HepG2 (cell line): ENCODE measurements around the gene SLC25A1. TPM values are rescaled to one million over a fixed set of nuclear protein-coding genes. Genes with fewer than 3 reads are reported as not detected.

Experiments used
- ATAC-seq: fragments of 200-7000 bp; cut with Tn5 transposase; 3 replicates; pipeline ENCODE4 v1.9.1; 2020; ENCODE audit warnings: mild to moderate bottlenecking, moderate library complexity
- BruUV-seq: library from RNA; stranded (reverse); fragments of 400-500 nt; replicated peaks from 2 replicates; lab custom pipeline; 2021; lab: Mats Ljungman, UMichigan
- CTCF ChIA-PET: fragments of 300-600 bp; formaldehyde crosslinking; extraction: SDS; loops from one replicate; lab custom pipeline; 2021; ENCODE audit warnings: low total read pairs, inconsistent platforms, low intra/inter-chr PET ratio; lab: Yijun Ruan, JAX
- POLR2A ChIA-PET: fragments of 350-600 bp; sonication (Branson Sonifier 250); formaldehyde crosslinking; loops from one replicate; lab custom pipeline; 2020; ENCODE audit warnings: antibody characterized with exemption, inconsistent platforms; lab: Yijun Ruan, JAX
- DNase-seq: peaks from one replicate; pipeline ENCODE4 v3.0.0-alpha.2; 2015; ENCODE audit warnings: low spot score
- FAIRE-seq: peaks from 3 replicates; lab custom pipeline; 2011; peaks lifted over from hg19 to GRCh38; lab: Jason Lieb, UNC
- H2AFZ ChIP-seq: one replicate; pipeline ENCODE4 v1.6.1; 2011; ENCODE audit warnings: low read length, inconsistent platforms
- H3K27ac ChIP-seq: fragments of 300-600 bp; 3 replicates; pipeline ENCODE4 v1.8.0; 2011; ENCODE audit warnings: mixed run types, mild to moderate bottlenecking, mixed read lengths, low read length, inconsistent platforms; ENCODE audit not compliant: insufficient read depth; ENCODE audit errors: extremely low read length
- H3K27me3 ChIP-seq, 2 experiments: fragments of 200-600 bp in 1 of 2; 2 replicates in 1 of 2; 3 replicates in 1 of 2; pipeline versions ENCODE4 v1.6.0 to v1.8.0; 2011; ENCODE audit warnings: low read length in 2 of 2, mild to moderate bottlenecking in 2 of 2, moderate library complexity in 2 of 2, inconsistent platforms in 1 of 2; ENCODE audit not compliant: insufficient read depth in 2 of 2, control insufficient read depth in 1 of 2
- H3K36me3 ChIP-seq, 2 experiments: fragments of 200-600 bp in 1 of 2; replicated peaks in 1 of 2; 2 replicates in 1 of 2; 3 replicates in 1 of 2; pipeline versions ENCODE4 v1.5.1 to v1.8.0; 2011; ENCODE audit warnings: low read length in 2 of 2, inconsistent platforms in 1 of 2; ENCODE audit not compliant: insufficient read depth in 2 of 2, control insufficient read depth in 1 of 2
- H3K4me1 ChIP-seq: 2 replicates; pipeline ENCODE4 v1.5.1; 2012; ENCODE audit warnings: low read length, inconsistent platforms; ENCODE audit not compliant: insufficient read depth
- H3K4me2 ChIP-seq: 2 replicates; pipeline ENCODE4 v1.6.0; 2011; ENCODE audit warnings: low read depth, low read length, inconsistent platforms
- H3K4me3 ChIP-seq, 3 experiments: fragments of 200-600 bp in 1 of 3; sonication (generic), shearing (Covaris generic) in 1 of 3; replicated peaks in 1 of 3; 2 replicates each; pipeline ENCODE4 v1.5.1; 2011 to 2016; ENCODE audit warnings: low read length in 3 of 3, inconsistent platforms in 2 of 3, low read depth in 2 of 3, mild to moderate bottlenecking in 2 of 3, control low read depth in 1 of 3, mixed read lengths in 1 of 3; ENCODE audit not compliant: insufficient read depth in 1 of 3
- H3K79me2 ChIP-seq: one replicate; pipeline ENCODE4 v1.6.1; 2011; ENCODE audit warnings: low read length, inconsistent platforms; ENCODE audit not compliant: insufficient read depth
- H3K9ac ChIP-seq: 2 replicates; pipeline ENCODE4 v1.6.0; 2011; ENCODE audit warnings: mild to moderate bottlenecking, low read depth, low read length, inconsistent platforms; ENCODE audit not compliant: insufficient read depth
- H3K9me3 ChIP-seq: 2 replicates; pipeline ENCODE4 v1.5.1; 2012; ENCODE audit warnings: mild to moderate bottlenecking, low read length
- H4K20me1 ChIP-seq: 2 replicates; pipeline ENCODE4 v1.6.0; 2011; ENCODE audit warnings: inconsistent platforms, mild to moderate bottlenecking, low read length, moderate library complexity; ENCODE audit not compliant: insufficient read depth
- DPF2 ChIP-seq: sonication (generic); formaldehyde crosslinking; IDR thresholded peaks from 2 replicates; pipeline ENCODE4 v1.4.0; 2020; ENCODE audit warnings: mild to moderate bottlenecking, low read depth, missing genetic modification reagents, borderline replicate concordance
- KDM5A ChIP-seq: fragments of 200-600 bp; sonication (generic); IDR thresholded peaks from 2 replicates; pipeline ENCODE4 v1.7.0; 2018; ENCODE audit warnings: antibody characterized with exemption, mild to moderate bottlenecking, low read length, borderline replicate concordance
- KMT2B ChIP-seq: IDR thresholded peaks from 2 replicates; pipeline ENCODE4 v1.6.1; 2016; ENCODE audit warnings: missing genetic modification reagents, missing compliant biosample characterization
- PHF5A ChIP-seq: IDR thresholded peaks from one replicate; pipeline ENCODE4 v1.6.1; 2018; ENCODE audit warnings: low read depth, missing genetic modification reagents; ENCODE audit not compliant: unreplicated experiment
- TBX3 ChIP-seq: fragments of 450-650 bp; IDR thresholded peaks from 2 replicates; pipeline ENCODE4 v1.6.1; 2017; ENCODE audit warnings: antibody characterized with exemption, mild to moderate bottlenecking, inconsistent platforms, borderline replicate concordance
- ZNF138 ChIP-seq: sonication (generic); formaldehyde crosslinking; IDR thresholded peaks from 2 replicates; pipeline ENCODE4 v1.5.0; 2020; ENCODE audit warnings: mild to moderate bottlenecking, low read depth, missing genetic modification reagents
- ZNF230 ChIP-seq: sonication (generic); formaldehyde crosslinking; IDR thresholded peaks from 2 replicates; pipeline ENCODE4 v1.4.0; 2020; ENCODE audit warnings: mild to moderate bottlenecking, missing genetic modification reagents
- ZNF44 ChIP-seq: sonication (generic); formaldehyde crosslinking; IDR thresholded peaks from 2 replicates; pipeline ENCODE4 v1.5.1; 2020; ENCODE audit warnings: mild to moderate bottlenecking, missing genetic modification reagents
- ZNF468 ChIP-seq: sonication (generic); formaldehyde crosslinking; IDR thresholded peaks from 2 replicates; pipeline ENCODE4 v1.8.0; 2022; ENCODE audit warnings: mild to moderate bottlenecking, moderate library complexity, missing genetic modification reagents
- WGBS: methylation state at CpG from one replicate; pipeline ENCODE4 v1.1.6; 2017; ENCODE audit warnings: low lambda C conversion rate; 5-methylcytosine and 5-hydroxymethylcytosine counted together
- in situ Hi-C: cut with HindIII; loops from 2 replicates; pipeline ENCODE4 v1.10.0; 2017; ENCODE audit warnings: low pct_unique_long_range_greater_than_20kb; ENCODE audit not compliant: extremely low pct_ligation_motif_present
- intact Hi-C: fragments of 100-400 bp; cut with micrococcal nuclease; formaldehyde crosslinking; loops from one replicate; pipeline ENCODE4 v1.10.0; 2022; ENCODE audit not compliant: unreplicated experiment
- polyA plus RNA-seq, 8 experiments: library from polyadenylated mRNA; depleted of rRNA in 3 of 8; stranded (reverse) in 7 of 8; unstranded in 1 of 8; fragments of >200 nt; fragmentation: Illumina TruSeq in 4 of 8; extraction: Trizol in 4 of 8; gene quantifications; 2 replicates each; pipeline versions ENCODE4 v1.2.1 to v1.2.3, GENCODE V29; 2011 to 2016; ENCODE audit warnings: low read depth in 4 of 8, missing spikeins in 1 of 8, mixed read lengths in 1 of 8; ENCODE audit not compliant: insufficient read depth in 1 of 8
- total RNA-seq, 5 experiments: library from RNA; depleted of rRNA; stranded (reverse); fragments of >200 nt; fragmentation: Illumina TruSeq; extraction: Trizol; gene quantifications; 2 replicates each; pipeline ENCODE4 v1.2.3, GENCODE V29; 2016; ENCODE audit warnings: low read depth in 1 of 5
- TF ChIP-seq, protein P1 (sequence below): sonication (generic); formaldehyde crosslinking; conservative IDR thresholded peaks from 2 replicates; pipeline ENCODE4 v1.4.0; 2020; ENCODE audit warnings: missing genetic modification reagents

Gene SLC25A1
- total and polyA plus RNA-seq, 2 of the 13 experiments (the other 11 are each of a cell fraction or from before 2014, with no cell fraction given), result 49.4 to 161 TPM

DNA sequence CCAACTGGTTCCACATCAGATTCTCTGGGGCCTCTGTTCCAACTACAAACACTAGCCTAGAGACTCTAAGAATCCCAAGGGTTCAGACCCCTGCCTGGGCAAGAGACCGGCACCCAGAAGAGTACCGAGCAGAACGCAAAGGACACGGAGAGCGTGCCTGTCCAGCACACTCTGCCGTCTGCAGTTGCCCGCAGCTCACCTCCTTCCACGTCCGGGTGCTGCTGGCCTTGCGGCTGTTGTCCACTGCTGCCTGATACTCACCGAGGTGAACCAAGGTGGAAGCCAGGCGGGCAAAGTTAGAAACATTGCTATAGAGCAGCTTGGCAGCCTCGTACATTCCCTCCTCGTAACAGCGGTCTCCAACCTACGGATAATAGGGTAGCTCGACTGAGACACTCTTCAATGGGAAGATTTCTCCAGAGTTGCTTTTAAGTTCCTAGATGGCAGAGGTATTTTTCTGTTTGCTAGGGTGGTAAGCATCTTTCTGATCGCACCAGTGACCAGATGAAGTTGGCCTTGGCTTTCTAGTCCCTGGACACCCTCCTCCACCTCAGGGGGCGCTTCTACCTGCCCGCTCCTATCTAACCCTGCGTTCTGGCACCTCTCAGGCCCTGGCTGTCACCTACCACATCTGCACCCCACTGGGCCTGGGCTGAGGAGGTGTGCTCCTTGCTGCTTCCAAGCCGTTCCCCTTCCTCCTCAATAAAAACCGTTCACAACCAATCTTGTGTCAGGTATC lies 22.8 kb upstream of the SLC25A1 start:
- Histone ChIP-seq H2AFZ (no peak overlapping the region), H3K9ac (no peak overlapping the region), H3K4me3 (no peak overlapping the region), H3K9me3 (no peaks in the 10 kb centered on the region), H3K27me3 (no peaks in the 10 kb centered on the region), H3K4me1 (no peaks in the 10 kb centered on the region), H3K36me3 (peaks cover 0 to 2% of the 10 kb centered on the region in 2 experiments; a peak in 3 of 5 replicates), H3K4me2 (no peak overlapping the region), H4K20me1 (no peaks in the 10 kb centered on the region), H3K79me2 (no peaks in the 10 kb centered on the region), H3K27ac (no peak overlapping the region)
- POLR2A ChIA-PET, result no interaction called here
- no peak for FAIRE-seq
- DNase-seq, result no peak
- no peak for TF ChIP-seq PHF5A (CRISPR knock-in tag)
- TF ChIP-seq ZNF138 (CRISPR knock-in tag), result no peak
- TF ChIP-seq, protein P1, sequence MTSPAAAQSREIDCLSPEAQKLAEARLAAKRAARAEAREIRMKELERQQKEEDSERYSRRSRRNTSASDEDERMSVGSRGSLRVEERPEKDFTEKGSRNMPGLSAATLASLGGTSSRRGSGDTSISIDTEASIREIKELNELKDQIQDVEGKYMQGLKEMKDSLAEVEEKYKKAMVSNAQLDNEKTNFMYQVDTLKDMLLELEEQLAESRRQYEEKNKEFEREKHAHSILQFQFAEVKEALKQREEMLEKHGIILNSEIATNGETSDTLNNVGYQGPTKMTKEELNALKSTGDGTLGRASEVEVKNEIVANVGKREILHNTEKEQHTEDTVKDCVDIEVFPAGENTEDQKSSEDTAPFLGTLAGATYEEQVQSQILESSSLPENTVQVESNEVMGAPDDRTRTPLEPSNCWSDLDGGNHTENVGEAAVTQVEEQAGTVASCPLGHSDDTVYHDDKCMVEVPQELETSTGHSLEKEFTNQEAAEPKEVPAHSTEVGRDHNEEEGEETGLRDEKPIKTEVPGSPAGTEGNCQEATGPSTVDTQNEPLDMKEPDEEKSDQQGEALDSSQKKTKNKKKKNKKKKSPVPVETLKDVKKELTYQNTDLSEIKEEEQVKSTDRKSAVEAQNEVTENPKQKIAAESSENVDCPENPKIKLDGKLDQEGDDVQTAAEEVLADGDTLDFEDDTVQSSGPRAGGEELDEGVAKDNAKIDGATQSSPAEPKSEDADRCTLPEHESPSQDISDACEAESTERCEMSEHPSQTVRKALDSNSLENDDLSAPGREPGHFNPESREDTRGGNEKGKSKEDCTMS (CRISPR knock-in tag), result no peak
- no peak for TF ChIP-seq ZNF468 (CRISPR knock-in tag)
- TF ChIP-seq TBX3, result no peak
- TF ChIP-seq ZNF44, result no peak
- no peak for TF ChIP-seq KMT2B (CRISPR knock-in tag)
- TF ChIP-seq KDM5A, result no peak
- no peak for TF ChIP-seq DPF2 (CRISPR knock-in tag)
- TF ChIP-seq ZNF230, result no peak
- no peak for ATAC-seq
- in situ Hi-C loops, result loop anchor here (10.0 kb wide), 1 partner anchor 64 kb away; no protein-coding TSS in a partner anchor
- WGBS, result 95% methylated on average over 17 of the region's 23 CpGs
- intact Hi-C loops, result no loop called here
- CTCF ChIA-PET, result no interaction called here
- BruUV-seq, result no TSS peak
